Keratinocyte (primary cell): ENCODE data around the gene HSPB2. TPM values are rescaled to one million over a fixed set of nuclear protein-coding genes. Genes with fewer than 3 reads are reported as not detected.

Source experiments
- DNase-seq: peaks from one replicate; pipeline ENCODE4 v3.0.0-alpha.2; 2011; ENCODE audit warnings: low read depth, missing footprints, low spot score
- FAIRE-seq: peaks from 2 replicates; lab custom pipeline; 2011; peaks lifted over from hg19 to GRCh38; lab: Jason Lieb, UNC
- H2AFZ ChIP-seq: 2 replicates; pipeline ENCODE4 v1.6.0; 2012; ENCODE audit warnings: low read length, control low read depth, inconsistent platforms; ENCODE audit not compliant: control insufficient read depth
- H3K27ac ChIP-seq: 2 replicates; pipeline ENCODE4 v1.5.1; 2011; ENCODE audit warnings: low read length; ENCODE audit not compliant: control insufficient read depth, insufficient read depth
- H3K27me3 ChIP-seq: 3 replicates; pipeline ENCODE4 v1.6.0; 2011; ENCODE audit warnings: low read length; ENCODE audit not compliant: control insufficient read depth, insufficient read depth; ENCODE audit errors: extremely low read depth
- H3K36me3 ChIP-seq, 2 experiments: 2 replicates in 1 of 2; 3 replicates in 1 of 2; pipeline ENCODE4 v1.5.1; 2011; ENCODE audit warnings: low read length in 2 of 2, mild to moderate bottlenecking in 1 of 2; ENCODE audit not compliant: control insufficient read depth in 2 of 2, insufficient read depth in 2 of 2; ENCODE audit errors: extremely low read depth in 1 of 2
- H3K4me1 ChIP-seq: 3 replicates; pipeline ENCODE4 v1.5.1; 2011; ENCODE audit warnings: low read length; ENCODE audit not compliant: control insufficient read depth, insufficient read depth; ENCODE audit errors: extremely low read depth
- H3K4me2 ChIP-seq: 3 replicates; pipeline ENCODE4 v1.6.0; 2011; ENCODE audit warnings: low read depth, low read length; ENCODE audit not compliant: control insufficient read depth, insufficient read depth; ENCODE audit errors: extremely low read depth
- H3K4me3 ChIP-seq, 3 experiments: fragments of 200-600 bp in 1 of 3; sonication (generic) in 1 of 3; 2 replicates in 2 of 3; 3 replicates in 1 of 3; pipeline ENCODE4 v1.5.1; 2011 to 2016; ENCODE audit warnings: low read length in 3 of 3, mild to moderate bottlenecking in 3 of 3, control low read depth in 2 of 3, inconsistent platforms in 1 of 3, low read depth in 1 of 3, mixed read lengths in 1 of 3, mixed run types in 1 of 3, moderate library complexity in 1 of 3; ENCODE audit not compliant: control insufficient read depth in 2 of 3, insufficient read depth in 2 of 3; ENCODE audit errors: extremely low read depth in 1 of 3
- H3K79me2 ChIP-seq: 2 replicates; pipeline ENCODE4 v1.6.0; 2012; ENCODE audit warnings: low read length; ENCODE audit not compliant: control insufficient read depth, insufficient read depth
- H3K9ac ChIP-seq: 3 replicates; pipeline ENCODE4 v1.6.0; 2011; ENCODE audit warnings: low read length; ENCODE audit not compliant: control insufficient read depth, insufficient read depth; ENCODE audit errors: extremely low read depth
- H3K9me1 ChIP-seq: 3 replicates; pipeline ENCODE4 v1.6.0; 2011; ENCODE audit warnings: low read length; ENCODE audit not compliant: control insufficient read depth, insufficient read depth; ENCODE audit errors: extremely low read depth
- H3K9me3 ChIP-seq: 2 replicates; pipeline ENCODE4 v1.5.1; 2012; ENCODE audit warnings: low read depth, low read length; ENCODE audit not compliant: control insufficient read depth
- H4K20me1 ChIP-seq: 3 replicates; pipeline ENCODE4 v1.6.0; 2011; ENCODE audit warnings: low read length; ENCODE audit not compliant: control insufficient read depth, insufficient read depth; ENCODE audit errors: extremely low read depth
- CTCF ChIP-seq, 3 experiments: IDR thresholded peaks in 1 of 3; conservative IDR thresholded peaks in 1 of 3; optimal IDR thresholded peaks in 1 of 3; 2 replicates in 2 of 3; 3 replicates in 1 of 3; pipeline versions ENCODE3 to v1.5.1; 2011; ENCODE audit warnings: low read length in 3 of 3, mild to moderate bottlenecking in 3 of 3, moderate library complexity in 2 of 3, control low read depth in 1 of 3, inconsistent platforms in 1 of 3; ENCODE audit not compliant: insufficient read depth in 2 of 3; ENCODE audit errors: extremely low read depth in 1 of 3
- EZH2 ChIP-seq: IDR thresholded peaks from one replicate; pipeline ENCODE4 v1.6.1; 2012; ENCODE audit warnings: inconsistent platforms, mild to moderate bottlenecking, low read length, moderate library complexity
- dilution Hi-C: fragments of 300-500 bp; cut with MboI; formaldehyde crosslinking; loops from one replicate; pipeline ENCODE4 v1.7.0; 2020; ENCODE audit warnings: low sequenced_read_pairs; ENCODE audit not compliant: extremely low pct_ligation_motif_present
- polyA plus RNA-seq, 5 experiments: library from polyadenylated mRNA; depleted of rRNA in 3 of 5; stranded (reverse) in 3 of 5; stranded (forward) in 1 of 5; unstranded in 1 of 5; fragments of >200 nt; gene quantifications; 1 replicate in 1 of 5; 2 replicates in 3 of 5; 3 replicates in 1 of 5; pipeline versions ENCODE4 v1.2.1 to v1.2.3, GENCODE V29; 2011 to 2012; ENCODE audit warnings: missing spikeins in 2 of 5, low read depth in 1 of 5, low replicate concordance in 1 of 5

HSPB2 gene
- polyA plus RNA-seq, 1 donor (not counting 4 experiments of a cell fraction or from before 2014, with no cell fraction given), result 0.22 TPM

DNA sequence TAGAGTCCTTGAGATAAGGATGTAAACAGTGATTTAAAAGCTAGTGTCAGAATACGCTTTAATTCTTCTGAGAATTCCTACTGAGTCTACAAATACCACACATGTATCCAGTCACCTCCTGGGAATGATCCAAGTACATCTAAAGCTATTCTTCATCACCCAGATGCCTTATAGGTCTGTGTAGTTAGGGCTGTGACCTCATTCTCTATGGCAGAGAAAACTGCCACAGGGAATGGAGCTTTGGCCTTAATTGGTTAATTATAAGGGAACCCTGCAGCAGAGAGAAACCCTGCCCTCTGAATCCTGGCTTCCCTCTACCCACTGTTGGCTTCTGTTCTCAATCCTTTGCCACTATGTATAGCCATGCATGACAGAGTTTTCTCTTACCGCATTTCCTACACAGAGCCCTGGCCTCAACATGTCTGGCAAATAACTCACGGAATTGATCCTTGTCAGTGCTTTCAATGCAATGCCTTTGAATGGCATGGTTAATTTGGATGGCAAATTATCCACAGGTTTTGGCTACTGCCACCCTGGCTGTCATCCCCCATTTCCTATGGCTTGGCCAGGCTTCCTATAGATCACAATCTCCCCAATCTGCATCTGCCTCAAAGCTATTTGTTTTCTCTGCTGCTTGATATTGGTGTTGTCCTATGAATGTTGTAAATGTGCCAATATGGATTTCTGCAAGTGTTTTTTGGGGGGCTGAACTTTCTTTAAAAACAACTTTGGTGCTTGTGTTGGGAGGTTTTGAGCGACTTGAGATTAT is 27.5 kb downstream of the HSPB2 start:
- DNase-seq, result peak; percentile 58
- H4K20me1 ChIP-seq, result no peaks in the 10 kb centered on the region
- dilution Hi-C loops, result no loop called here
- no peak overlapping the region for H3K4me3 ChIP-seq
- TF ChIP-seq EZH2, result no peak
- no peak for TF ChIP-seq CTCF (optimal IDR thresholded peaks at IDR 0.05 in 1 of 3, IDR thresholded peaks at IDR 0.05 in 1 of 3, conservative IDR thresholded peaks at IDR 0.05 in 1 of 3; ENCODE audit: extremely low read depth in 1 of 3, insufficient read depth in 2 of 3, low read length in 3 of 3)
- H3K4me1 ChIP-seq, result peaks cover 50% of the 10 kb centered on the region
- peak overlapping the region; percentile 59 for H3K27ac ChIP-seq
- H3K4me2 ChIP-seq, result peak overlapping the region; percentile 4
- no peaks in the 10 kb centered on the region for H3K79me2 ChIP-seq
- H3K9me1 ChIP-seq, result no peaks in the 10 kb centered on the region
- no peaks in the 10 kb centered on the region for H3K36me3 ChIP-seq
- H3K9me3 ChIP-seq, result no peaks in the 10 kb centered on the region
- H3K27me3 ChIP-seq, result no peaks in the 10 kb centered on the region
- no peak overlapping the region for H3K9ac ChIP-seq
- no peak for FAIRE-seq
- no peak overlapping the region for H2AFZ ChIP-seq

DNA sequence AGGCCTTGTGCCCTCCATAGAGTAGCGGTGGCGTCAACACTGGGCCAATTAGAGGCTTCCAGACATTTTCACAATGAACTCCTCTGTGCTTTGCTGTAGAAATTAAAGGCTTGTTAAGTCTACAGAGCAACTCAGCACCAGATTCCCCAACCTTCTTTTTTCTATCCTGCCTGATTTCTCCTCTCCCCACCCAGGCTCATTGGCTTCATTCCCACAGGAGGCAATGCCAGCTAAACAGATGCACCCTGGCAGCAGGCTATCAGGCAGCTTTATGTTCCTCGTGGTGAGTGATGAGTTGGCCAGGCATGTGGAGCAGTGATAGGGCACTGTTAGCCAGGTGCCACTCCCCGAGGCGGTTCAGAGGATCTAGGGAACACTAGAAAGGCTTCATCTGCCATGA is 29.4 kb downstream of the HSPB2 start:
- Histone ChIP-seq H3K4me3 (no peak overlapping the region), H2AFZ (peak overlapping the region; percentile 1), H3K36me3 (no peaks in the 10 kb centered on the region), H3K9me1 (no peaks in the 10 kb centered on the region), H3K27me3 (no peaks in the 10 kb centered on the region), H3K4me1 (peaks cover 50% of the 10 kb centered on the region), H3K9me3 (no peaks in the 10 kb centered on the region), H3K4me2 (peak overlapping the region; percentile 34), H4K20me1 (no peaks in the 10 kb centered on the region), H3K27ac (peak overlapping the region; percentile 75), H3K9ac (peak overlapping the region; percentile 8), H3K79me2 (no peaks in the 10 kb centered on the region)
- peak; percentile 62 for DNase-seq
- TF ChIP-seq CTCF (optimal IDR thresholded peaks at IDR 0.05 in 1 of 3, IDR thresholded peaks at IDR 0.05 in 1 of 3, conservative IDR thresholded peaks at IDR 0.05 in 1 of 3; ENCODE audit: extremely low read depth in 1 of 3, insufficient read depth in 2 of 3, low read length in 3 of 3) (no peak), EZH2 (no peak)
- dilution Hi-C loops, result no loop called here
- FAIRE-seq, result peak; percentile 81
